ENCODE measurements around the gene KCNK10. TPM values are rescaled to one million over a fixed set of nuclear protein-coding genes. Genes with fewer than 3 reads are reported as not detected.
A peak's percentile ranks its signal among the peaks of the same experiment; 100 is the strongest.

KCNK10 gene
- total RNA-seq, 1 experiment from 2014 or later = 2.9 TPM

- Histone ChIP-seq H3K36me3 (ENCODE audit: control insufficient read depth, insufficient read depth, low read length) (no peaks in the 10 kb centered on the region), H3K9me3 (no peaks in the 10 kb centered on the region), H3K4me3 (ENCODE audit: low read depth, low read length) (no peak overlapping the region), H3K4me1 (peaks cover 32% of the 10 kb centered on the region), H3K27me3 (replicated peaks; ENCODE audit: control insufficient read depth, insufficient read depth, low read length) (no peaks in the 10 kb centered on the region)
- H3K36me3 Mint-ChIP-seq (ENCODE audit: insufficient read depth, unreplicated experiment) = no peaks in the 10 kb centered on the region
- intact Hi-C loops (cut with micrococcal nuclease; ENCODE audit: unreplicated experiment) = no loop called here
- no peaks in the 10 kb centered on the region for H3K27me3 Mint-ChIP-seq (ENCODE audit: insufficient read depth, unreplicated experiment)
- CTCF ChIA-PET = interaction anchor here (3.5 kb wide), 1 partner anchor 188 kb away, joined by 124 read pairs; no protein-coding TSS in a partner anchor
- POLR2A ChIA-PET = no interaction called here
- no peak overlapping the region for H3K4me3 Mint-ChIP-seq (ENCODE audit: unreplicated experiment)
- TF ChIP-seq CTCF (IDR thresholded peaks at IDR 0.05; ENCODE audit: insufficient read depth in 1 of 2, low read depth in 1 of 2, low read length in 1 of 2, severe bottlenecking in 1 of 2, unreplicated experiment in 1 of 2) = no peak
- DNase-seq = no peak
- H3K4me1 Mint-ChIP-seq (ENCODE audit: low read depth, unreplicated experiment) = peaks cover 34% of the 10 kb centered on the region
- no peak overlapping the region for H3K27ac Mint-ChIP-seq (ENCODE audit: unreplicated experiment)
- H3K9me3 Mint-ChIP-seq (ENCODE audit: unreplicated experiment) = no peaks in the 10 kb centered on the region
- no TSS peak for BruUV-seq (replicated peaks)
Observed at GRCh38 chr14:88191605-88192004, 131.5 kb downstream of the KCNK10 start.

- POLR2A ChIA-PET = no interaction called here
- H3K36me3 Mint-ChIP-seq (ENCODE audit: insufficient read depth, unreplicated experiment) = no peaks in the 10 kb centered on the region
- H3K4me1 Mint-ChIP-seq (ENCODE audit: low read depth, unreplicated experiment) = peaks cover 18% of the 10 kb centered on the region
- intact Hi-C loops (cut with micrococcal nuclease; ENCODE audit: unreplicated experiment) = loop anchor here (1.0 to 2.0 kb wide), 8 partner anchors 45 to 371 kb away; partner anchors contain the start of gene SPATA7
- no peaks in the 10 kb centered on the region for H3K36me3 ChIP-seq (ENCODE audit: control insufficient read depth, insufficient read depth, low read length)
- H3K9me3 Mint-ChIP-seq (ENCODE audit: unreplicated experiment) = no peaks in the 10 kb centered on the region
- TF ChIP-seq CTCF (IDR thresholded peaks at IDR 0.05; ENCODE audit: insufficient read depth in 1 of 2, low read depth in 1 of 2, low read length in 1 of 2, severe bottlenecking in 1 of 2, unreplicated experiment in 1 of 2) = peak; percentile 60 to 66
- H3K9me3 ChIP-seq = no peaks in the 10 kb centered on the region
- H3K4me3 Mint-ChIP-seq (ENCODE audit: unreplicated experiment) = peak overlapping the region; percentile 71
- CTCF ChIA-PET = interaction anchor here (0.6 to 3.5 kb wide), 35 partner anchors 9 to 370 kb away, joined by 3 to 124 read pairs (median 4); partner anchors contain the start of genes GALC, PTPN21 and SPATA7
- H3K27me3 ChIP-seq (replicated peaks; ENCODE audit: control insufficient read depth, insufficient read depth, low read length) = no peaks in the 10 kb centered on the region
- H3K27me3 Mint-ChIP-seq (ENCODE audit: insufficient read depth, unreplicated experiment) = no peaks in the 10 kb centered on the region
- H3K4me3 ChIP-seq (ENCODE audit: low read depth, low read length) = peak overlapping the region; percentile 6; the same call in 1 of the 2 replicates
- BruUV-seq (replicated peaks) = no TSS peak
- peak; percentile 88 to 90 for DNase-seq
- H3K27ac Mint-ChIP-seq (ENCODE audit: unreplicated experiment) = peak overlapping the region; percentile 70
- H3K4me1 ChIP-seq = peaks cover 20% of the 10 kb centered on the region
Observed at GRCh38 chr14:88189417-88190191, 133.5 kb downstream of the KCNK10 start.

GRCh38 chr14:88188745-88189416 is 134.2 kb downstream of the KCNK10 start:
- no peak for DNase-seq
- CTCF ChIA-PET = interaction anchor here (0.6 to 3.5 kb wide), 32 partner anchors 10 to 371 kb away, joined by 3 to 124 read pairs (median 4); partner anchors contain the start of genes GALC, PTPN21 and SPATA7
- BruUV-seq (replicated peaks) = no TSS peak
- H3K4me3 ChIP-seq (ENCODE audit: low read depth, low read length) = peak overlapping the region; percentile 6; the same call in 1 of the 2 replicates
- no peaks in the 10 kb centered on the region for H3K36me3 ChIP-seq (ENCODE audit: control insufficient read depth, insufficient read depth, low read length)
- intact Hi-C loops (cut with micrococcal nuclease; ENCODE audit: unreplicated experiment) = loop anchor here (1.0 to 2.0 kb wide), 8 partner anchors 45 to 371 kb away; partner anchors contain the start of gene SPATA7
- H3K27me3 Mint-ChIP-seq (ENCODE audit: insufficient read depth, unreplicated experiment) = no peaks in the 10 kb centered on the region
- no peak for TF ChIP-seq CTCF (IDR thresholded peaks at IDR 0.05; ENCODE audit: insufficient read depth in 1 of 2, low read depth in 1 of 2, low read length in 1 of 2, severe bottlenecking in 1 of 2, unreplicated experiment in 1 of 2)
- H3K9me3 ChIP-seq = no peaks in the 10 kb centered on the region
- peaks cover 13% of the 10 kb centered on the region for H3K4me1 Mint-ChIP-seq (ENCODE audit: low read depth, unreplicated experiment)
- no peaks in the 10 kb centered on the region for H3K36me3 Mint-ChIP-seq (ENCODE audit: insufficient read depth, unreplicated experiment)
- no peaks in the 10 kb centered on the region for H3K9me3 Mint-ChIP-seq (ENCODE audit: unreplicated experiment)
- POLR2A ChIA-PET = no interaction called here
- no peaks in the 10 kb centered on the region for H3K27me3 ChIP-seq (replicated peaks; ENCODE audit: control insufficient read depth, insufficient read depth, low read length)
- H3K4me1 ChIP-seq = peaks cover 13% of the 10 kb centered on the region
- H3K4me3 Mint-ChIP-seq (ENCODE audit: unreplicated experiment) = peak overlapping the region; percentile 71
- H3K27ac Mint-ChIP-seq (ENCODE audit: unreplicated experiment) = peak overlapping the region; percentile 70

Measured in Caco-2 (cell line).